Measurements from ENCODE around the gene SLC9A9. TPM values are rescaled to one million over a fixed set of nuclear protein-coding genes. Genes with fewer than 3 reads are reported as not detected.

Gene SLC9A9
- total and polyA plus RNA-seq, 9 of the 15 experiments (the other 6 are each of a cell fraction or from before 2014, with no cell fraction given): 0.03 to 0.13 TPM; not detected in 7

DNA sequence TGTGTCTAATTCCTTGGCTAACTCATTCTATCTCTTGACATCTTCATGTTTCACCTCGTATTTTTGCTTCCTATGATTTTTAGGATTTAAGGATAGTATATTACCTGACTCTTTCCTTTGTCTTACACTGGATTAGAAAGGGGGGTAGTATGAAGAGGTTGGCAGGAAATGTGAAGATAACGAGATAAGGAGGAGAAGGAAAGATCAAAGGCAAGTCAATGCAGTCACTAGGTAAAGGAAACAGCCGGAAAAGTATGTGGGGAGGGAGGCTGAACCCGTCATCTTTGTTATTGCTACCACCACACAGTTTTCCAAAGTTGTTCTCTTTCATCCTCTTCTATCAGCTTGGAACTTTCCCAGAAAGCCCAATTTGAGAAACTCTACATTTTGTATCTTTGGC is 90.6 kb downstream of the SLC9A9 start:
- Histone ChIP-seq H3K27me3 (ENCODE audit: control insufficient read depth in 2 of 2, insufficient read depth in 2 of 2, low read length in 2 of 2) (no peaks in the 10 kb centered on the region), H4K20me1 (replicated peaks; ENCODE audit: control insufficient read depth, insufficient read depth, low read length) (no peaks in the 10 kb centered on the region), H3K9ac (ENCODE audit: insufficient read depth in 1 of 2, low read depth in 2 of 2, low read length in 2 of 2) (no peak overlapping the region), H3K4me2 (ENCODE audit: insufficient read depth, low read length) (no peak overlapping the region), H3K9me3 (replicated peaks; ENCODE audit: control insufficient read depth, insufficient read depth, low read depth, low read length) (no peaks in the 10 kb centered on the region), H3K79me2 (ENCODE audit: control insufficient read depth, insufficient read depth, low read length) (no peaks in the 10 kb centered on the region), H3K4me1 (replicated peaks in 1 of 2; ENCODE audit: control insufficient read depth in 2 of 2, insufficient read depth in 2 of 2, low read length in 2 of 2) (no peaks in the 10 kb centered on the region), H3K27ac (ENCODE audit: extremely low read depth, low read depth, low read length) (no peak overlapping the region), H3K36me3 (ENCODE audit: control insufficient read depth, insufficient read depth, low read length) (no peaks in the 10 kb centered on the region), H3K9me1 (ENCODE audit: control insufficient read depth, insufficient read depth, low read length) (no peaks in the 10 kb centered on the region), H2AFZ (ENCODE audit: low read depth, low read length) (no peak overlapping the region), H3K4me3 (no peak overlapping the region)
- 0% methylated on average over 4 of the region's 4 CpGs for WGBS (ENCODE audit: insufficient coverage, low coverage, missing lambda C conversion rate)
- ChIA-PET POLR2A (no interaction called here), CTCF (ENCODE audit: low intra/inter-chr PET ratio) (no interaction called here)
- no peak for FAIRE-seq
- in situ Hi-C loops (cut with MboI): no loop called here
- BruUV-seq (replicated peaks): no TSS peak
- no peak for ATAC-seq
- intact Hi-C loops (cut with micrococcal nuclease): no loop called here
- TF ChIP-seq ZNF217 (CRISPR knock-in tag; IDR thresholded peaks at IDR 0.05) (no peak), ZBTB7A (IDR thresholded peaks at IDR 0.05; ENCODE audit: borderline replicate concordance, control insufficient read depth, low read depth, low read length) (no peak), ZNF165 (CRISPR knock-in tag; IDR thresholded peaks at IDR 0.05; ENCODE audit: borderline replicate concordance) (no peak), CAMTA2 (CRISPR knock-in tag; conservative IDR thresholded peaks at IDR 0.05) (no peak)
- DNase-seq (ENCODE audit: extremely low read depth in 1 of 4, low spot score in 3 of 4): no peak

DNA sequence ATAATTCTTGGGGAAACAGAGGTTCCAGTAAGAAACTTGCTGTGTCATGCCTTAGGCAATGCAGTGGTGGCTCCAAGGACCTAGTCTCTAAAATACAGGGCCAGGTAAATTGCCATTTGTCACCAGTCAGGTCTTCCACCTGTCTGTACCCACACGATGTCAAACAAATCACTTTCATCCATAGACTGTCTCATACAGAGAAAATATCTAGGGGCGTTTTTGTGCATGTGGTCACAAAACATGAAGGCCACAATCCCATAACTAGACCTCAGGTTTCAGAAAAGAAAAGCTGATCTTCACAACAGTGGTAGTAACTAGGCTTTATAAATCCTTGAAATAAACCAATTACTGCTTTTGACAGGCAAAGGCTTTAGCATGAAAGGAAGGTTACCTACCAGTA is 92.3 kb downstream of the SLC9A9 start:
- no peak overlapping the region for H3K4me2 ChIP-seq (ENCODE audit: insufficient read depth, low read length)
- no peaks in the 10 kb centered on the region for H3K4me1 ChIP-seq (replicated peaks in 1 of 2; ENCODE audit: control insufficient read depth in 2 of 2, insufficient read depth in 2 of 2, low read length in 2 of 2)
- CTCF ChIA-PET (ENCODE audit: low intra/inter-chr PET ratio): interaction anchor here (0.6 kb wide), 1 partner anchor 10 kb away, joined by 4 read pairs; no protein-coding TSS in a partner anchor
- DNase-seq (ENCODE audit: extremely low read depth in 1 of 4, low spot score in 3 of 4) (no peak), FAIRE-seq (no peak), ATAC-seq (no peak)
- H3K27ac ChIP-seq (ENCODE audit: extremely low read depth, low read depth, low read length): no peak overlapping the region
- no peaks in the 10 kb centered on the region for H4K20me1 ChIP-seq (replicated peaks; ENCODE audit: control insufficient read depth, insufficient read depth, low read length)
- H3K79me2 ChIP-seq (ENCODE audit: control insufficient read depth, insufficient read depth, low read length): no peaks in the 10 kb centered on the region
- POLR2A ChIA-PET: no interaction called here
- no peaks in the 10 kb centered on the region for H3K9me3 ChIP-seq (replicated peaks; ENCODE audit: control insufficient read depth, insufficient read depth, low read depth, low read length)
- TF ChIP-seq CCNT2 (IDR thresholded peaks at IDR 0.05; ENCODE audit: borderline replicate concordance, extremely low read depth, insufficient read length, low read depth, low read length) (no peak), C11orf30 (IDR thresholded peaks at IDR 0.05; ENCODE audit: low read depth) (peak; percentile 17; the same call in 1 of the 2 replicates), MITF (IDR thresholded peaks at IDR 0.05) (no peak), ZSCAN29 (IDR thresholded peaks at IDR 0.05) (no peak), SUPT5H (IDR thresholded peaks at IDR 0.05) (no peak)
- H2AFZ ChIP-seq (ENCODE audit: low read depth, low read length): no peak overlapping the region
- WGBS (ENCODE audit: insufficient coverage, low coverage, missing lambda C conversion rate): 0% methylated on average over 2 of the region's 2 CpGs
- intact Hi-C loops (cut with micrococcal nuclease) (no loop called here), in situ Hi-C loops (cut with MboI) (no loop called here)
- H3K9ac ChIP-seq (ENCODE audit: insufficient read depth in 1 of 2, low read depth in 2 of 2, low read length in 2 of 2): no peak overlapping the region
- peaks cover 0 to 10% of the 10 kb centered on the region in 2 experiments; a peak in 2 of 5 replicates for H3K27me3 ChIP-seq (ENCODE audit: control insufficient read depth in 2 of 2, insufficient read depth in 2 of 2, low read length in 2 of 2)
- no TSS peak for BruUV-seq (replicated peaks)
- H3K9me1 ChIP-seq (ENCODE audit: control insufficient read depth, insufficient read depth, low read length): no peaks in the 10 kb centered on the region
- no peak overlapping the region for H3K4me3 ChIP-seq
- H3K36me3 ChIP-seq (ENCODE audit: control insufficient read depth, insufficient read depth, low read length): no peaks in the 10 kb centered on the region
